A549 (cell line): ENCODE results near the gene KIF24. TPM values are rescaled to one million over a fixed set of nuclear protein-coding genes. Genes with fewer than 3 reads are reported as not detected.
"Not testable (repeated sequence)": the region's sequence is repeated elsewhere in the genome, so short reads cannot be mapped to it uniquely, and the experiment has no call there.

Experiments used
- ATAC-seq, 2 experiments: fragments of 200-7000 bp in 1 of 2; fragments of >200 bp in 1 of 2; cut with Nextera tagmentation in 1 of 2; cut with Tn5 transposase in 1 of 2; 3 replicates each; pipeline versions ENCODE4 v1.8.0 to v1.9.1; 2018 to 2020; ENCODE audit warnings: mild to moderate bottlenecking in 1 of 2, moderate library complexity in 1 of 2
- CTCF ChIA-PET: fragments of 300-600 bp; sonication (Branson Sonifier 250); formaldehyde crosslinking; extraction: SDS; loops from one replicate; lab custom pipeline; 2021; ENCODE audit warnings: antibody characterized with exemption, inconsistent platforms; lab: Yijun Ruan, JAX
- POLR2A ChIA-PET: fragments of 350-600 bp; formaldehyde crosslinking; extraction: SDS; loops from one replicate; lab custom pipeline; 2021; ENCODE audit warnings: antibody characterized with exemption, inconsistent platforms; lab: Yijun Ruan, JAX
- DNase-seq, 2 experiments: peaks; one replicate each; pipeline versions ENCODE4 v3.0.0 to v3.0.0-alpha.2; 2011 to 2016; ENCODE audit warnings: low read depth in 1 of 2, low spot score in 1 of 2
- FAIRE-seq: peaks from 2 replicates; lab custom pipeline; 2011; peaks lifted over from hg19 to GRCh38; lab: Jason Lieb, UNC
- H3K27ac ChIP-seq, 2 experiments: fragments of >200 bp; sonication (Bioruptor Twin); formaldehyde crosslinking; 3 replicates each; pipeline ENCODE4 v1.5.1; 2016 to 2017
- H3K4me1 ChIP-seq: fragments of >200 bp; sonication (Bioruptor Twin); formaldehyde crosslinking; 3 replicates; pipeline ENCODE4 v1.6.1; 2016
- H3K4me2 ChIP-seq: fragments of >200 bp; sonication (Bioruptor Twin); formaldehyde crosslinking; 3 replicates; pipeline ENCODE4 v1.6.1; 2016
- H3K4me3 ChIP-seq: fragments of >200 bp; sonication (Bioruptor Twin); formaldehyde crosslinking; 3 replicates; pipeline ENCODE4 v1.5.1; 2016
- H3K9me3 ChIP-seq: fragments of >200 bp; sonication (Bioruptor Twin); formaldehyde crosslinking; 3 replicates; pipeline ENCODE4 v1.6.1; 2016
- CHD4 ChIP-seq: fragments of 200-600 bp; sonication (generic); IDR thresholded peaks from 2 replicates; pipeline ENCODE4 v1.6.1; 2016; ENCODE audit warnings: antibody characterized with exemption, mild to moderate bottlenecking, borderline replicate concordance
- ESRRA ChIP-seq: fragments of 150-350 bp; IDR thresholded peaks from 2 replicates; pipeline ENCODE4 v1.6.1; 2014; ENCODE audit warnings: mild to moderate bottlenecking, low read length, borderline replicate concordance
- HOXB13 ChIP-seq: fragments of 250-450 bp; sonication (Bioruptor Pico); IDR thresholded peaks from 2 replicates; pipeline ENCODE4 v1.5.0; 2020; ENCODE audit warnings: low read depth, mild to moderate bottlenecking, moderate library complexity
- HOXB5 ChIP-seq: fragments of 250-450 bp; sonication (Bioruptor Pico); IDR thresholded peaks from 2 replicates; pipeline ENCODE4 v1.5.0; 2020; ENCODE audit warnings: mild to moderate bottlenecking, moderate library complexity
- JUN ChIP-seq, 2 experiments: fragments of >200 bp; sonication (Bioruptor Twin); formaldehyde crosslinking; IDR thresholded peaks; 2 replicates in 1 of 2; 3 replicates in 1 of 2; pipeline ENCODE4 v1.6.1; 2016 to 2017
- KDM1A ChIP-seq: fragments of 200-600 bp; sonication (generic); IDR thresholded peaks from 2 replicates; pipeline ENCODE4 v1.6.1; 2016; ENCODE audit warnings: low read depth, mild to moderate bottlenecking
- MAFK ChIP-seq: fragments of 450-650 bp; IDR thresholded peaks from 2 replicates; pipeline ENCODE4 v1.6.1; 2014; ENCODE audit not compliant: partially characterized antibody
- MAZ ChIP-seq: fragments of 150-350 bp; IDR thresholded peaks from 2 replicates; pipeline ENCODE4 v1.6.1; 2014; ENCODE audit warnings: antibody characterized with exemption, low read depth, low read length, borderline replicate concordance
- NFE2L2 ChIP-seq: fragments of 150-350 bp; conservative IDR thresholded peaks from 2 replicates; pipeline ENCODE4 v1.6.1; 2014; ENCODE audit warnings: low read length
- NPAS2 ChIP-seq: fragments of 250-450 bp; sonication (Bioruptor Pico); IDR thresholded peaks from 2 replicates; pipeline ENCODE4 v1.8.0; 2022; ENCODE audit warnings: mild to moderate bottlenecking, moderate library complexity, borderline replicate concordance
- POLR2A ChIP-seq: IDR thresholded peaks from 2 replicates; pipeline ENCODE4 v1.6.1; 2012; ENCODE audit warnings: mild to moderate bottlenecking, low read length
- RNF2 ChIP-seq: fragments of 200-600 bp; sonication (generic); IDR thresholded peaks from 2 replicates; pipeline ENCODE4 v1.6.1; 2016; ENCODE audit warnings: low read depth, mild to moderate bottlenecking, antibody characterized with exemption, moderate library complexity, borderline replicate concordance
- SMC3 ChIP-seq: fragments of >200 bp; sonication (Bioruptor Twin); formaldehyde crosslinking; IDR thresholded peaks from 3 replicates; pipeline ENCODE4 v1.6.1; 2018; ENCODE audit warnings: inconsistent platforms
- SREBF2 ChIP-seq: fragments of 450-650 bp; IDR thresholded peaks from 2 replicates; pipeline ENCODE4 v1.6.1; 2014; ENCODE audit warnings: mild to moderate bottlenecking, moderate library complexity
- ZFP36 ChIP-seq: fragments of 450-650 bp; IDR thresholded peaks from 2 replicates; pipeline ENCODE4 v1.6.1; 2014; ENCODE audit warnings: borderline replicate concordance; ENCODE audit not compliant: partially characterized antibody
- ZSCAN20 ChIP-seq: fragments of 250-450 bp; sonication (Bioruptor Pico); IDR thresholded peaks from 2 replicates; pipeline ENCODE4 v1.8.0; 2022; ENCODE audit warnings: mild to moderate bottlenecking, moderate library complexity
- WGBS: methylation state at CpG from one replicate; pipeline ENCODE4 v1.1.6; 2017; ENCODE audit errors: missing lambda C conversion rate; 5-methylcytosine and 5-hydroxymethylcytosine counted together
- polyA plus RNA-seq, 4 experiments: library from polyadenylated mRNA; depleted of rRNA in 3 of 4; stranded (reverse); fragments of >200 nt; fragmentation: RNase III in 1 of 4; extraction: RNeasy Plus Mini Kit Qiagen cat#74134 plus additional on column Dnase treatment in 1 of 4; gene quantifications; 2 replicates in 3 of 4; 3 replicates in 1 of 4; pipeline ENCODE4 v1.2.3, GENCODE V29; 2011 to 2017

Gene KIF24
- polyA plus RNA-seq, 2 of the 4 experiments (the other 2 are of a cell fraction): 3.2 to 4.4 TPM

DNA sequence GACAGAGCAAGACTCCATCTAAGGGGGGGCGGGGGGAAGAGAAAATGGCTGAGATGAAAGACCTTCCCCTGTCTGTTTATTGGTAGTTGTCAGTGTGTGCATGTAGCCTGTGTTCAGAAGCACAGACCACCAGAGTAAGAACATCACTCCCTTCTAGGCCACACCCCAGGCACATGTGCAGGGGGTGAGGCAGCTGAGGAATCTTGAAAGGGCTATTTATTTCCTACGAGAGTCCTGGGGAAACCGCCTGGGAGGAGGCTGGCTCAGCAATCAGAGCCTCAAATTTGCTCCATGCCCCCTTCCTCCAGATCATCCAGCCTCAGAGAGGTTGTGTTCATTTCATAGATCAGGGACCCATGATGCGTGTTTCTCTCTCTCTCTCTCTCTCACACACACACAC is 40.6 kb upstream of the KIF24 start (continued):
- TF ChIP-seq HOXB13 (CRISPR knock-in tag) (no peak), CHD4 (no peak), SREBF2 (no peak), JUN (IDR thresholded peaks at IDR 0.05) (no peak)

DNA sequence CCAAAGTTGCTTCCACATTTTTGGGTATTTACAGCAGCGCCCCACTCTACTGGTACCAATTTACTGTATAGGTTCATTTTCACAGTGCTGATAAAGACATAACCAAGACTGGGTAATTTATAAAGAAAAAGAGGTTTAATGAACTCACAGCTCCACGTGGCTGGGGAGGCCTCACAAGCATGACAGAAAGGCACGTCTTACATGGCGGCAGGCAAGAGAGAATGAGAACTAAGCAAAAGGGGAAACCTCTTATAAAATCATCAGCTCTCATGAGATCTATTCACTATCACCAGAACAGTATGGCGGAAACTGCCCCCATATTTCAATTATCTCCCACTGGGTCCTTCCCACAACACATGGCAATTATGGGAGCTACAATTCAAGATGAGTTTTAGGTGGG is 39.7 kb upstream of the KIF24 start:
- 81% methylated on average over 5 of the region's 5 CpGs for WGBS
- H3K4me2 ChIP-seq, POLR2A ChIA-PET, H3K9me3 ChIP-seq, H3K4me3 ChIP-seq, H3K4me1 ChIP-seq, DNase-seq, ATAC-seq, FAIRE-seq, H3K27ac ChIP-seq: not testable (repeated sequence)
- CTCF ChIA-PET: interaction anchor here (0.6 to 19.7 kb wide), 5 partner anchors 8 to 1166 kb away, joined by 3 to 417 read pairs (median 5); partner anchors contain the start of gene MYORG

DNA sequence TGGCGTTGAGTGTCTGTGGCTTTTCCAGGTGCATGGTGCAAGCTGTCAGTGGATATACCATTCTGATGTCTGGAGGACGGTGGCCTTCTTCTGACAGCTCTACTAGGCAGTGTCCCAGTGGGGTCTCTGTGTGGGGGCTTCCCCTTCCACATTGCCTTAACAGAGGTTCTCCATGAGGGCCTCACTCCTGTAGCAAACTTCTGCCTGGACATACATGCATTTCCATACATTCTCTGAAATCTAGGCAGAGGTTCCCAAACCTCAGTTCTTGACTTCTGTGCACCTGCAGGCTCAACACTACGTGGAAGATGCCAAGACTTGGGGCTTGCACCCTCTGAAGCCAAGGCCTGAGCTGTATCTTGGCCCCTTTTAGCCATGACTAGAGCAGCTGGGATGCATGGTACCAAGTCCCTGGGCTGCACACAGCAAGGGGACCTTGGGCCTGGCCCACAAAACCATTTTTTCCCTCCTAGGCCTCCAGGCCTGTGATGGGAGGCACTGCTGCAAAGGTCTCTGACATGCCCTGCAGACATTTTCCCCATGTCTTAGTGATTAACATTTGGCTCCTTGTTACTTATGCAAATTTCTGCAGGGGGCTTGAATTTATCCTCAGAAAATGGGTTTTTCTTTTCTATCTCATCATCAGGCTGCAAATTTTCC is 38.8 kb upstream of the KIF24 start:
- ATAC-seq, DNase-seq, H3K4me2 ChIP-seq, POLR2A ChIA-PET, H3K4me3 ChIP-seq, FAIRE-seq, H3K4me1 ChIP-seq, H3K9me3 ChIP-seq, H3K27ac ChIP-seq: not testable (repeated sequence)
- 82% methylated on average over 3 of the region's 3 CpGs for WGBS
- CTCF ChIA-PET: interaction anchor here (1.4 to 19.7 kb wide), 4 partner anchors 9 to 223 kb away, joined by 3 to 417 read pairs (median 56); partner anchors contain the start of gene MYORG

DNA sequence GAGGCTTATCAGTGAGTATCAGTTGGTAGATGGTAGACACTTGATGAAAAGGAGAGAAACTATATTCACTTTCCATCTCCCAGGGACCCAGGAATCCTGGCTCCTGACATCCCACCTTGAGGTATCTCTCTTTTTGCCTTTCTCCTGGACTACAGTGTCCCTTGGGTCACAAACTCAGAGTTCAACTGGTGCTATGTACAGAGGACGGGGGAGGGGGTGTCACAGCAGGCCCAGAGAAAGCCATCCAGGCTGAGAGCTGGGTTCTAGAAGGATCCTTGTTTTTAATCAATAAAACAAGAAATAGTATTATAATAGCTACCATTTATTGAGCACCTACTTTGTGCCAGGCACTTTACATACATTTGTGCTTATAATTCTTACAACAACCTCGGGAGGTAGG is 37.3 kb upstream of the KIF24 start:
- no peak for ATAC-seq
- no peak overlapping the region for H3K4me3 ChIP-seq
- FAIRE-seq: no peak

DNA sequence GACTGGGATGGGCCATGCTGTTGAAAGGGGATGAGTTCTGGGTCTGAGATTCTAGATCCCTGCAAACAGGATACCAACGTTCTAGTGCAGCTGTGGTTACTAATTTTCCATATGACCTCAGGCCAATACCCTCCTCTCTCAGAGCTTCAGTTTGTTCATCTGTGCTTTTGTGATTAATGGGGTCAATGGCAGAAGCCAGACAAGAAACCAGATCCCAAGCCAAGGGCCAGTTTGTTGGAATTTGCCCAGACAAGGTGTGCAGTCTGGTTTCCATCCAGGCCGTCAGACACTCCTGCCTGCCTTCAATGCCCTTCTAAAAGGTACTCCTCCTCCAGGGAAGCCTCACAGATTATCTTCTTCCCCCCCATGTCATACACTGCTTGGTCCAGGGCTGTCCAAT is 36.2 kb upstream of the KIF24 start:
- no peak for FAIRE-seq
- H3K4me1 ChIP-seq: no peaks in the 10 kb centered on the region
- ChIA-PET CTCF (interaction anchor here (1.0 to 15.2 kb wide), 4 partner anchors 10 to 32 kb away, joined by 3 to 106 read pairs (median 4); partner anchors contain the start of gene MYORG), POLR2A (no interaction called here)
- H3K4me2 ChIP-seq: no peak overlapping the region
- TF ChIP-seq SMC3: no peak
- no peak for TF ChIP-seq NFE2L2
- no peak for TF ChIP-seq NPAS2 (CRISPR knock-in tag)
- no peak for TF ChIP-seq HOXB5 (CRISPR knock-in tag)
- H3K27ac ChIP-seq: no peak overlapping the region
- no peak overlapping the region for H3K4me3 ChIP-seq
- WGBS: 53% methylated on average over 2 of the region's 2 CpGs
- no peak for ATAC-seq
- 0 out of 3 replicates have a peak, but pooled peaks cover 3% of the 10 kb centered on the region for H3K9me3 ChIP-seq
- DNase-seq: no peak

More for the DNA sequence above, 37.3 kb upstream of the KIF24 start:
- H3K4me1 ChIP-seq: no peaks in the 10 kb centered on the region
- DNase-seq: no peak
- CTCF ChIA-PET: interaction anchor here (2.0 to 19.7 kb wide), 3 partner anchors 10 to 38 kb away, joined by 7 to 417 read pairs (median 106); partner anchors contain the start of gene MYORG
- WGBS: 37% methylated on average over 2 of the region's 2 CpGs
- POLR2A ChIA-PET: no interaction called here
- TF ChIP-seq KDM1A: no peak
- TF ChIP-seq RNF2: no peak
- no peak for TF ChIP-seq MAFK
- TF ChIP-seq ESRRA: no peak
- no peak for TF ChIP-seq ZFP36
- no peak for TF ChIP-seq HOXB5 (CRISPR knock-in tag)
- TF ChIP-seq ZSCAN20 (CRISPR knock-in tag): no peak
- no peak for TF ChIP-seq POLR2A
- no peak for TF ChIP-seq MAZ
- no peak overlapping the region for H3K4me2 ChIP-seq
- 0 out of 3 replicates have a peak, but pooled peaks cover 3% of the 10 kb centered on the region for H3K9me3 ChIP-seq
- H3K27ac ChIP-seq: no peak overlapping the region
